ENCODE data around the gene LCE3E. TPM values are rescaled to one million over a fixed set of nuclear protein-coding genes. Genes with fewer than 3 reads are reported as not detected.
"Not testable (repeated sequence)": the region's sequence is repeated elsewhere in the genome, so short reads cannot be mapped to it uniquely, and the experiment has no call there.

Gene LCE3E
- not detected for total RNA-seq

- Histone ChIP-seq H3K27me3 (ENCODE audit: insufficient read depth, low read length) (peaks cover 1% of the 10 kb centered on the region), H3K9me3 (ENCODE audit: low read depth, low read length) (peaks cover 15% of the 10 kb centered on the region), H3K4me1 (ENCODE audit: insufficient read depth, low read length) (no peaks in the 10 kb centered on the region), H3K4me3 (ENCODE audit: low read length) (no peak within 1 kb of the TSS)
These were observed at the start of gene LCE3E for GRCh38 chr1:152566681-152567080. LCE3E (minus strand) TSS chr1:152566780; CDS start chr1:152566208, 572 bp downstream.

GRCh38 chr1:152613511-152613910 lies 46.9 kb upstream of the LCE3E start, which contains the start of gene LCE3B:
LCE3B (plus strand) TSS chr1:152613811; CDS start chr1:152613811, 0 bp downstream.
- Histone ChIP-seq H3K4me3 (ENCODE audit: low read length) (no peak within 1 kb of the TSS), H3K4me1 (ENCODE audit: insufficient read depth, low read length) (no peaks in the 10 kb centered on the region), H3K9me3 (ENCODE audit: low read depth, low read length) (no peaks in the 10 kb centered on the region), H3K27me3 (ENCODE audit: insufficient read depth, low read length) (no peaks in the 10 kb centered on the region)

- Histone ChIP-seq H3K27me3 (ENCODE audit: insufficient read depth, low read length) (no peaks in the 10 kb centered on the region), H3K4me3 (ENCODE audit: low read length) (no peak within 1 kb of the TSS), H3K4me1 (ENCODE audit: insufficient read depth, low read length) (no peaks in the 10 kb centered on the region), H3K9me3 (ENCODE audit: low read depth, low read length) (peaks cover 6% of the 10 kb centered on the region)
These were observed 33.4 kb upstream of the LCE3E start, which contains the start of gene LCE3C for GRCh38 chr1:152599934-152600333. LCE3C (plus strand) TSS chr1:152600234; CDS start chr1:152600732, 498 bp downstream.

- no peaks in the 10 kb centered on the region for H3K27me3 ChIP-seq (ENCODE audit: insufficient read depth, low read length)
- no peak overlapping the region for H3K4me3 ChIP-seq (ENCODE audit: low read length)
- H3K4me1 ChIP-seq (ENCODE audit: insufficient read depth, low read length) = no peaks in the 10 kb centered on the region
- H3K9me3 ChIP-seq (ENCODE audit: low read depth, low read length) = peaks cover 11% of the 10 kb centered on the region
These were observed 30.4 kb upstream of the LCE3E start for GRCh38 chr1:152596986-152597385.

GRCh38 chr1:152585586-152585985 lies 19.0 kb upstream of the LCE3E start:
- Histone ChIP-seq H3K4me1 (ENCODE audit: insufficient read depth, low read length) (no peaks in the 10 kb centered on the region), H3K9me3 (ENCODE audit: low read depth, low read length) (no peaks in the 10 kb centered on the region), H3K27me3 (ENCODE audit: insufficient read depth, low read length) (peaks cover 4% of the 10 kb centered on the region), H3K4me3 (ENCODE audit: low read length) (no peak overlapping the region)

GRCh38 chr1:152582647-152583046 lies 16.1 kb upstream of the LCE3E start:
- Histone ChIP-seq H3K9me3 (ENCODE audit: low read depth, low read length) (no peaks in the 10 kb centered on the region), H3K27me3 (ENCODE audit: insufficient read depth, low read length) (peaks cover 4% of the 10 kb centered on the region), H3K4me1 (ENCODE audit: insufficient read depth, low read length) (no peaks in the 10 kb centered on the region), H3K4me3 (ENCODE audit: low read length) (no peak overlapping the region)

GRCh38 chr1:152580433-152580832 lies 13.9 kb upstream of the LCE3E start, which contains the start of gene LCE3D:
LCE3D (minus strand) TSS chr1:152580516; CDS start chr1:152579936, 580 bp downstream.
- Histone ChIP-seq H3K4me3 (ENCODE audit: low read length) (no peak within 1 kb of the TSS), H3K9me3 (ENCODE audit: low read depth, low read length) (no peaks in the 10 kb centered on the region), H3K4me1 (ENCODE audit: insufficient read depth, low read length) (no peaks in the 10 kb centered on the region), H3K27me3 (ENCODE audit: insufficient read depth, low read length) (peaks cover 1% of the 10 kb centered on the region)

- H3K9me3 ChIP-seq (ENCODE audit: low read depth, low read length); H3K27me3 ChIP-seq (ENCODE audit: insufficient read depth, low read length); H3K4me3 ChIP-seq (ENCODE audit: low read length); H3K4me1 ChIP-seq (ENCODE audit: insufficient read depth, low read length): not testable (repeated sequence)
These were observed 12.9 kb upstream of the LCE3E start for GRCh38 chr1:152579526-152579925.

GRCh38 chr1:152577168-152577567 lies 10.6 kb upstream of the LCE3E start:
- Histone ChIP-seq H3K9me3 (ENCODE audit: low read depth, low read length) (no peaks in the 10 kb centered on the region), H3K27me3 (ENCODE audit: insufficient read depth, low read length) (no peaks in the 10 kb centered on the region), H3K4me3 (ENCODE audit: low read length) (no peak overlapping the region), H3K4me1 (ENCODE audit: insufficient read depth, low read length) (no peaks in the 10 kb centered on the region)

- Histone ChIP-seq H3K4me1 (ENCODE audit: insufficient read depth, low read length) (no peaks in the 10 kb centered on the region), H3K9me3 (ENCODE audit: low read depth, low read length) (peaks cover 15% of the 10 kb centered on the region), H3K4me3 (ENCODE audit: low read length) (no peak overlapping the region), H3K27me3 (ENCODE audit: insufficient read depth, low read length) (no peaks in the 10 kb centered on the region)
These were observed 905 bp downstream of the LCE3E start for GRCh38 chr1:152565535-152566215.

- H3K4me1 ChIP-seq (ENCODE audit: insufficient read depth, low read length) = no peaks in the 10 kb centered on the region
- peaks cover 11% of the 10 kb centered on the region for H3K9me3 ChIP-seq (ENCODE audit: low read depth, low read length)
These were observed 1.5 kb downstream of the LCE3E start for GRCh38 chr1:152565115-152565514.

GRCh38 chr1:152548358-152548757 lies 18.2 kb downstream of the LCE3E start:
- not testable (repeated sequence) for H3K4me1 ChIP-seq (ENCODE audit: insufficient read depth, low read length); H3K27me3 ChIP-seq (ENCODE audit: insufficient read depth, low read length); H3K9me3 ChIP-seq (ENCODE audit: low read depth, low read length); H3K4me3 ChIP-seq (ENCODE audit: low read length)

More at GRCh38 chr1:152565115-152565514, 1.5 kb downstream of the LCE3E start:
- no peak overlapping the region for H3K4me3 ChIP-seq (ENCODE audit: low read length)
- no peaks in the 10 kb centered on the region for H3K27me3 ChIP-seq (ENCODE audit: insufficient read depth, low read length)

- Histone ChIP-seq H3K4me3 (ENCODE audit: low read length) (no peak overlapping the region), H3K9me3 (ENCODE audit: low read depth, low read length) (no peaks in the 10 kb centered on the region), H3K4me1 (ENCODE audit: insufficient read depth, low read length) (no peaks in the 10 kb centered on the region), H3K27me3 (ENCODE audit: insufficient read depth, low read length) (no peaks in the 10 kb centered on the region)
These were observed 19.9 kb downstream of the LCE3E start for GRCh38 chr1:152546704-152547103.

GRCh38 chr1:152543820-152544219 lies 22.8 kb downstream of the LCE3E start:
- Histone ChIP-seq H3K9me3 (ENCODE audit: low read depth, low read length) (no peaks in the 10 kb centered on the region), H3K27me3 (ENCODE audit: insufficient read depth, low read length) (peaks cover 5% of the 10 kb centered on the region), H3K4me1 (ENCODE audit: insufficient read depth, low read length) (no peaks in the 10 kb centered on the region), H3K4me3 (ENCODE audit: low read length) (no peak overlapping the region)

GRCh38 chr1:152539901-152540300 lies 26.7 kb downstream of the LCE3E start:
- Histone ChIP-seq H3K4me1 (ENCODE audit: insufficient read depth, low read length) (no peaks in the 10 kb centered on the region), H3K27me3 (ENCODE audit: insufficient read depth, low read length) (peaks cover 5% of the 10 kb centered on the region), H3K4me3 (ENCODE audit: low read length) (no peak overlapping the region), H3K9me3 (ENCODE audit: low read depth, low read length) (no peaks in the 10 kb centered on the region)

- Histone ChIP-seq H3K4me3 (ENCODE audit: low read length) (no peak overlapping the region), H3K4me1 (ENCODE audit: insufficient read depth, low read length) (no peaks in the 10 kb centered on the region), H3K9me3 (ENCODE audit: low read depth, low read length) (no peaks in the 10 kb centered on the region), H3K27me3 (ENCODE audit: insufficient read depth, low read length) (peaks cover 5% of the 10 kb centered on the region)
These were observed 29.1 kb downstream of the LCE3E start for GRCh38 chr1:152537496-152537895.
